ENCODE measurements around the gene SIRPG.
A peak's percentile ranks its signal among the peaks of the same experiment; 100 is the strongest.
"Not testable (repeated sequence)": the region's sequence is repeated elsewhere in the genome, so short reads cannot be mapped to it uniquely, and the experiment has no call there.

Gene SIRPG

GRCh38 chr20:1657556-1658334, at the start of gene SIRPG:
SIRPG (minus strand) TSS chr20:1657779; CDS start chr20:1657714, 65 bp downstream.
- no peak for DNase-seq

GRCh38 chr20:1706887-1707286, 49.3 kb upstream of the SIRPG start:
- not testable (repeated sequence) for DNase-seq

GRCh38 chr20:1706079-1706478, 48.5 kb upstream of the SIRPG start:
- no peak for DNase-seq

- no peak for DNase-seq
Observed at GRCh38 chr20:1702855-1703254, 45.3 kb upstream of the SIRPG start.

DNA sequence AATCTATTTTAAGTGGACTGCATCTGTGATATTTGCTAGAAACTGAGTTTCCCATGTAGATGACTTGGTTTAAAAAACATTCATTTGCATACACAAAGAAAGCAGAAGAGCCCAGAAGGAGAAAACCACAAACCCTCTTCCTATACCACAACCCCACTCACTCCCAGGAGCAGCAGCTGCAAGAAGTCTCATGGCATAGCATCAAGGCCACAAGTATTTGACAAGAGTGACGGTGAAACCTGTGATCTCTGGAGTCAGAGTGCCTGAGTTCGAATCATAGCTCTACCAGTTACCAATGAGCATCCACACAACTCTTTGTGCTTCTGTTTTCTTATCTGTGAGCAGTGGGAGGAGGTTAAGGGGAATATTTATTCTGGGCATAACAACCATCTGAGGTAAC, 44.7 kb upstream of the SIRPG start:
- no peak for DNase-seq

GRCh38 chr20:1700990-1701389, 43.4 kb upstream of the SIRPG start:
- no peak for DNase-seq

DNA sequence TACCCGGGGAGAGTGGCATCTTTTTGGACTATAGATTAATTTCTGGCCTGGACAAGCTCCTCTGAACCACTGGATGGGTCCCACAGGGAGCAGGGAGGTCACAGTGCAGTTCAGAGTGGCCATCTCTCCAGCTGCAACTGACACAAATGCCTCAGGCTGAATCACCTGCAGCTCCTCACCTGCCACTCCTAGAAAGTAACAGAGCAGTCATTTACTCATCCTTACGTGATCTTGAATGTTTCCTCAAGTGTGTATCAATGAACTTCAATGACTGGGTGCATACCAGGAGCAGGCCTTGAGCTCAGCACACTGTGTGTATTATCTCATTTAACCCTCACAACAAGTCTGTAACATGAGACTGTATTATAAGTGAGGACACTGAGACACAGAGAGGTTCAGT, 40.0 kb upstream of the SIRPG start:
- DNase-seq, result no peak

GRCh38 chr20:1696521-1697209, 39.1 kb upstream of the SIRPG start:
- DNase-seq, result no peak

DNA sequence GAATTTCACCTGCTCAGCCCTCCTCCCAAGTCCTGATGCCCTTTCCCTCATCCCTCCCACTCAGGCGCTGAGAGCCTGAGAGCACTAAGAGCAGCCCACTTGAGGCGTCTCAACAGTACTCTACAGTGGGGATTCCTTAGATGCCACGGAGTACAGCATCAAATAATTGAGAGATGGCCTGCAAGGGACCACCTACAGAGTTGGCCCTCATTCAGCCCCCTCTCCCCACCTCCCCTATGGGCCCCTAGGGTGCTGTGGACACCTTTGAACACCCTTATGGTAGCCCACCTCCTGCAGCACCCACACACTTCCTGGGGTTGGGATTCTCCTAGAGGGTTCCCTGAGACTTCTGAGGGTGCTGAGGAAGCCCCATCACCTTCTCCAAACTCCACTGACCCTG, 37.1 kb upstream of the SIRPG start:
- no peak for DNase-seq

DNA sequence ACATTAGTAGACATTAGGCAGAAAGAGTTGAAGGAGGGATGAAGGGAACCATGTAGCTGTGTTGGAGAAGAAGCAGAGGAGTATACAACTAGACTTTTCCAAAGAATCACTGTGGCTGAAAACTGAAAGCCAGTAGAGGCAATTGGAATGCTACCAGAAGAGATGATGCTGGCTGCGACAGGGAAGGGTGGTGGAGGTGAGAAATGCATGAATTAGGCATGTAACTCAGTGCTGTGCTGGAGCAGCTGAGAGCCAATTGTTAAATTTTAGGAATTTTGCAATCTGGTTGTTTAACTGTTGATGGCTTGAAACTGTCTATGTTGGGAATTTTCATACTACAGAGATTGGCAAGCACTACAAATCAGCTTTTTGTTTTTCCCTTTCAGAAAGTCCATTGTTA, 35.8 kb upstream of the SIRPG start:
- DNase-seq, result no peak

- DNase-seq, result no peak
Observed at GRCh38 chr20:1689721-1690120, 32.1 kb upstream of the SIRPG start.

GRCh38 chr20:1688886-1689538, 31.4 kb upstream of the SIRPG start:
- no peak for DNase-seq

DNA sequence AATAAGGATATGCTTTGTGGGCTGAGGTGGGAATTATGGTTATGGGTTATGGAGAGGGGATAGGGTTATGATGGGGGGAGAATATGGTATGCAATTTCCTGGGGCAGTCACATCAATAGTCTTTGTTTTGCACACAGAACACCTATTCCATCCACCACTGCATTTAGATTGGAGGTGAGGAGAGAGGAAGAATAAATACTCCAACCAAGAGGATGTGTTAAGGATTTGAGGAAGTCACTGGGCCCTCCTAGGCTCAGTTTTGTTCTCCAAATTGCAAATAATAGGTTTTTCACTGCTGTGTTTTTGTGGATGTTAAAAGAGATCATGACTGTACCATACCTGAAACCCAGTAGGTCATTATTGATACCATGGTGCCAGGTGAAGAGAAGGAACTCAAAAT, 29.5 kb upstream of the SIRPG start:
- no peak for DNase-seq

GRCh38 chr20:1686151-1686748, 28.7 kb upstream of the SIRPG start:
- no peak for DNase-seq

GRCh38 chr20:1685304-1686052, 27.9 kb upstream of the SIRPG start:
- no peak for DNase-seq

- no peak for DNase-seq
Observed at GRCh38 chr20:1684872-1685271, 27.3 kb upstream of the SIRPG start.

GRCh38 chr20:1676650-1677049, 19.1 kb upstream of the SIRPG start:
- no peak for DNase-seq

GRCh38 chr20:1674990-1675780, 17.6 kb upstream of the SIRPG start:
- DNase-seq, result no peak

DNA sequence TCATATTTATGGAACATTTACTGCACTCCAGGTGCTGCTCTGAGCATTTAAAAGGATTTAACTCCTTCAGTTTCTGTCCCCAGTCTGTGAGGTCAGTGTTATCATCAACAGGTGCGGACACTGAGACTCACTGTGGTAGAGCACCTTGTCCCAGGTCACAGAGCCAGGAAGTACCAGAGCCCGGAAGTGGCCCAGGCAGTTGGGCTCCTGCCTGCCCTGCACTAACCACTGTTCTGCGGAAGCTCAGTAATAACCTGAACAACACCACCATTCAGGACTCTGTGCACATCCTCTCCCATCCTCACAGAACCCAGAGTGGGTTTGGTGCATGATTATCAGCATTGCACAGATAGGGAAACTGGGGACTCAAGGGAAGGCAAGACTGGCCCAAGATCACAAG, 16.8 kb upstream of the SIRPG start:
- peak; percentile 44 for DNase-seq

GRCh38 chr20:1673424-1673823, 15.8 kb upstream of the SIRPG start:
- no peak for DNase-seq

DNA sequence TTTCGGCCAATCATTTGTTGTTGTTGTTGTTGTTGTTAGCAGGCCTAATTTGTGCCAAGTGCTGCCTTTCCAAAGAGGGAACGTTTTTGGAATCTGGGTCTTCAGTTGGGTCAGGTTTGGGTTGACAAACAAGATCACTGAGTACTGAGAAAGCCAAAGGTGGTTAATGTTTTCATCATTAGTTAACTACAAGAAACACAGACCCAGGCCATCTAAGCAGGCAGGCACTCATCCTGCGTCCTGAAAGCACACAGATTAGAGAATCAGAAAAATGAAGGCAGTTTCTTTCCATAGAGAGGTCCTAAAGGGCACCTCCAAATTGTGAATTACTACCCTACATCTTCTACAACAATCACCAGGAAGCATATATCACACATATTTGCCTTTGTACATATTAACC, 15.1 kb upstream of the SIRPG start:
- DNase-seq, result no peak

Measured in CD4-positive, alpha-beta T cell treated with Interleukin-15 for 1 hour (primary cell).